ENCODE results near the gene ZCCHC7. TPM values are rescaled to one million over a fixed set of nuclear protein-coding genes. Genes with fewer than 3 reads are reported as not detected.
"Not testable (repeated sequence)": the region's sequence is repeated elsewhere in the genome, so short reads cannot be mapped to it uniquely, and the experiment has no call there.

Gene ZCCHC7
- total RNA-seq, result 10 to 100 TPM; 26.8 to 28.1 TPM

- peaks cover 6% of the 10 kb centered on the region for H3K9me3 Mint-ChIP-seq
- intact Hi-C loops (cut with micrococcal nuclease), result loop anchor here (1.0 to 5.0 kb wide), 4 partner anchors 41 to 345 kb away; partner anchors contain the start of gene ZBTB5
- H3K27ac Mint-ChIP-seq, result peak within 1 kb of the TSS; percentile 92
- H3K4me3 Mint-ChIP-seq, result peak within 1 kb of the TSS; percentile 92
- H3K4me1 Mint-ChIP-seq (ENCODE audit: low read depth), result peaks cover 33% of the 10 kb centered on the region
- H3K27me3 Mint-ChIP-seq, result no peaks in the 10 kb centered on the region
- POLR2A ChIA-PET, result interaction anchor here (0.7 to 1.7 kb wide), 6 partner anchors 9 to 472 kb away, joined by 3 to 28 read pairs (median 3); partner anchors contain the start of genes TOMM5 and ZBTB5
- H3K36me3 Mint-ChIP-seq, result peaks cover 6% of the 10 kb centered on the region
- CTCF ChIA-PET, result interaction anchor here (1.1 to 1.3 kb wide), 3 partner anchors 38 to 291 kb away, joined by 3 to 4 read pairs (median 3); no protein-coding TSS in a partner anchor
- DNase-seq, result peak; percentile 98
These were observed at the start of gene ZCCHC7 for GRCh38 chr9:37119907-37120842. TSS of gene ZCCHC7 (plus strand) at chr9:37120574.

- DNase-seq; H3K4me1 Mint-ChIP-seq (ENCODE audit: low read depth); H3K36me3 Mint-ChIP-seq; CTCF ChIA-PET; H3K4me3 Mint-ChIP-seq; H3K27me3 Mint-ChIP-seq; H3K27ac Mint-ChIP-seq; intact Hi-C loops (cut with micrococcal nuclease); POLR2A ChIA-PET; H3K9me3 Mint-ChIP-seq: not testable (repeated sequence)
These were observed 45.6 kb upstream of the ZCCHC7 start for GRCh38 chr9:37074790-37075189.

- H3K4me1 Mint-ChIP-seq (ENCODE audit: low read depth), result peaks cover 46% of the 10 kb centered on the region
- H3K27me3 Mint-ChIP-seq, result peaks cover 8% of the 10 kb centered on the region
- peaks cover 2% of the 10 kb centered on the region for H3K36me3 Mint-ChIP-seq
- CTCF ChIA-PET, result interaction anchor here (1.2 kb wide), 1 partner anchor 207 kb away, joined by 3 read pairs; no protein-coding TSS in a partner anchor
- DNase-seq, result peak; percentile 96
- H3K9me3 Mint-ChIP-seq, result peaks cover 3% of the 10 kb centered on the region
- H3K4me3 Mint-ChIP-seq, result peak overlapping the region; percentile 98
- H3K27ac Mint-ChIP-seq, result peak overlapping the region; percentile 93
- intact Hi-C loops (cut with micrococcal nuclease), result loop anchor here (1.0 to 5.0 kb wide), 5 partner anchors 41 to 386 kb away; partner anchors contain the start of genes PAX5, ZBTB5 and ZCCHC7
- POLR2A ChIA-PET, result interaction anchor here (1.0 to 3.0 kb wide), 4 partner anchors 21 to 42 kb away, joined by 3 to 28 read pairs (median 6); partner anchors contain the start of gene ZCCHC7
These were observed 40.8 kb upstream of the ZCCHC7 start for GRCh38 chr9:37079370-37080164.

- H3K4me1 Mint-ChIP-seq (ENCODE audit: low read depth), result peaks cover 51% of the 10 kb centered on the region
- not testable (repeated sequence) for H3K9me3 Mint-ChIP-seq, DNase-seq, H3K27me3 Mint-ChIP-seq, H3K36me3 Mint-ChIP-seq
- ChIA-PET CTCF (interaction anchor here (0.7 to 1.2 kb wide), 2 partner anchors 122 to 207 kb away, joined by 3 to 4 read pairs; no protein-coding TSS in a partner anchor), POLR2A (interaction anchor here (1.0 to 3.0 kb wide), 4 partner anchors 21 to 43 kb away, joined by 3 to 28 read pairs (median 6); partner anchors contain the start of gene ZCCHC7)
- intact Hi-C loops (cut with micrococcal nuclease), result loop anchor here (5.0 kb wide), 1 partner anchor 222 kb away; no protein-coding TSS in a partner anchor
- peak overlapping the region; percentile 98 for H3K4me3 Mint-ChIP-seq
- H3K27ac Mint-ChIP-seq, result peak overlapping the region; percentile 93
These were observed 40.2 kb upstream of the ZCCHC7 start for GRCh38 chr9:37080165-37080628.

- CTCF ChIA-PET, result interaction anchor here (0.6 kb wide), 1 partner anchor 78 kb away, joined by 3 read pairs; no protein-coding TSS in a partner anchor
- H3K27ac Mint-ChIP-seq, H3K27me3 Mint-ChIP-seq, H3K36me3 Mint-ChIP-seq, DNase-seq, H3K9me3 Mint-ChIP-seq: not testable (repeated sequence)
- POLR2A ChIA-PET, result interaction anchor here (0.9 to 3.0 kb wide), 2 partner anchors 39 to 86 kb away, joined by 3 to 28 read pairs; partner anchors contain the start of gene ZCCHC7
- H3K4me1 Mint-ChIP-seq (ENCODE audit: low read depth), result peaks cover 53% of the 10 kb centered on the region
- intact Hi-C loops (cut with micrococcal nuclease), result loop anchor here (5.0 kb wide), 1 partner anchor 221 kb away; no protein-coding TSS in a partner anchor
- peak overlapping the region; percentile 98 for H3K4me3 Mint-ChIP-seq
These were observed 38.9 kb upstream of the ZCCHC7 start for GRCh38 chr9:37081507-37081906.

GRCh38 chr9:37082214-37082765 lies 38.1 kb upstream of the ZCCHC7 start:
- Mint-ChIP-seq H3K9me3 (peaks cover 3% of the 10 kb centered on the region), H3K4me3 (no peak overlapping the region), H3K27ac (no peak overlapping the region), H3K27me3 (peaks cover 3% of the 10 kb centered on the region), H3K36me3 (peaks cover 17% of the 10 kb centered on the region), H3K4me1 (ENCODE audit: low read depth) (peaks cover 53% of the 10 kb centered on the region)
- intact Hi-C loops (cut with micrococcal nuclease), result loop anchor here (5.0 kb wide), 1 partner anchor 220 kb away; no protein-coding TSS in a partner anchor
- CTCF ChIA-PET, result interaction anchor here (1.1 kb wide), 1 partner anchor 39 kb away, joined by 3 read pairs; no protein-coding TSS in a partner anchor
- DNase-seq, result no peak
- POLR2A ChIA-PET, result no interaction called here

- peaks cover 3% of the 10 kb centered on the region for H3K9me3 Mint-ChIP-seq
- H3K4me3 Mint-ChIP-seq, result no peak overlapping the region
- POLR2A ChIA-PET, result no interaction called here
- peaks cover 26% of the 10 kb centered on the region for H3K36me3 Mint-ChIP-seq
- intact Hi-C loops (cut with micrococcal nuclease), result loop anchor here (5.0 kb wide), 1 partner anchor 219 kb away; no protein-coding TSS in a partner anchor
- peaks cover 53% of the 10 kb centered on the region for H3K4me1 Mint-ChIP-seq (ENCODE audit: low read depth)
- no peak for DNase-seq
- CTCF ChIA-PET, result no interaction called here
- no peak overlapping the region for H3K27ac Mint-ChIP-seq
- H3K27me3 Mint-ChIP-seq, result no peaks in the 10 kb centered on the region
These were observed 36.7 kb upstream of the ZCCHC7 start for GRCh38 chr9:37083654-37084053.

GRCh38 chr9:37085233-37085632 lies 35.1 kb upstream of the ZCCHC7 start:
- CTCF ChIA-PET, result interaction anchor here (0.7 kb wide), 1 partner anchor 307 kb away, joined by 3 read pairs; no protein-coding TSS in a partner anchor
- Mint-ChIP-seq H3K36me3 (peaks cover 26% of the 10 kb centered on the region), H3K27ac (no peak overlapping the region), H3K9me3 (no peaks in the 10 kb centered on the region), H3K27me3 (no peaks in the 10 kb centered on the region), H3K4me3 (no peak overlapping the region), H3K4me1 (ENCODE audit: low read depth) (peaks cover 50% of the 10 kb centered on the region)
- no peak for DNase-seq
- POLR2A ChIA-PET, result no interaction called here
- intact Hi-C loops (cut with micrococcal nuclease), result no loop called here

- intact Hi-C loops (cut with micrococcal nuclease); H3K36me3 Mint-ChIP-seq; H3K27me3 Mint-ChIP-seq; CTCF ChIA-PET; H3K4me3 Mint-ChIP-seq; H3K27ac Mint-ChIP-seq; DNase-seq; H3K4me1 Mint-ChIP-seq (ENCODE audit: low read depth); H3K9me3 Mint-ChIP-seq; POLR2A ChIA-PET: not testable (repeated sequence)
These were observed 27.6 kb upstream of the ZCCHC7 start for GRCh38 chr9:37092714-37093295.

GRCh38 chr9:37094751-37095150 lies 25.6 kb upstream of the ZCCHC7 start:
- no peak overlapping the region for H3K27ac Mint-ChIP-seq
- H3K27me3 Mint-ChIP-seq, result no peaks in the 10 kb centered on the region
- H3K9me3 Mint-ChIP-seq, result no peaks in the 10 kb centered on the region
- peaks cover 3% of the 10 kb centered on the region for H3K4me1 Mint-ChIP-seq (ENCODE audit: low read depth)
- POLR2A ChIA-PET, result no interaction called here
- no peak overlapping the region for H3K4me3 Mint-ChIP-seq
- no peak for DNase-seq
- intact Hi-C loops (cut with micrococcal nuclease), result no loop called here
- CTCF ChIA-PET, result no interaction called here
- no peaks in the 10 kb centered on the region for H3K36me3 Mint-ChIP-seq

- Mint-ChIP-seq H3K27me3 (no peaks in the 10 kb centered on the region), H3K27ac (no peak overlapping the region), H3K4me3 (no peak overlapping the region), H3K36me3 (no peaks in the 10 kb centered on the region), H3K4me1 (ENCODE audit: low read depth) (no peaks in the 10 kb centered on the region), H3K9me3 (no peaks in the 10 kb centered on the region)
- ChIA-PET CTCF (no interaction called here), POLR2A (no interaction called here)
- DNase-seq, result no peak
- intact Hi-C loops (cut with micrococcal nuclease), result no loop called here
These were observed 23.7 kb upstream of the ZCCHC7 start for GRCh38 chr9:37096628-37097027.

All from activated CD4-positive, alpha-beta memory T cell treated with anti-CD3 and anti-CD28 coated beads for 36 hours (primary cell).